Neuronal stem cell (in vitro differentiated cells): ENCODE measurements around the gene ATP2A3.

Experiments used
- DNase-seq: peaks from one replicate; pipeline ENCODE4 v3.0.0-alpha.2; 2013; ENCODE audit warnings: low spot score
- H2AFZ ChIP-seq: one replicate; pipeline ENCODE4 v1.6.1; 2013; ENCODE audit warnings: mild to moderate bottlenecking, low read length, inconsistent platforms
- H2AK5ac ChIP-seq: 2 replicates; pipeline ENCODE4 v1.6.1; 2013; ENCODE audit warnings: low read depth, mild to moderate bottlenecking, inconsistent platforms, low read length, moderate library complexity, mixed read lengths
- H2BK120ac ChIP-seq: 2 replicates; pipeline ENCODE4 v1.6.1; 2013; ENCODE audit warnings: low read depth, mild to moderate bottlenecking, inconsistent platforms, low read length, moderate library complexity, mixed read lengths
- H2BK12ac ChIP-seq: one replicate; pipeline ENCODE4 v1.6.1; 2013; ENCODE audit warnings: low read length, inconsistent platforms
- H2BK15ac ChIP-seq: 2 replicates; pipeline ENCODE4 v1.6.1; 2013; ENCODE audit warnings: mild to moderate bottlenecking, low read length, inconsistent platforms, mixed read lengths
- H2BK5ac ChIP-seq: one replicate; pipeline ENCODE4 v1.6.1; 2013; ENCODE audit warnings: inconsistent platforms, mild to moderate bottlenecking, low read length, moderate library complexity
- H3K14ac ChIP-seq: one replicate; pipeline ENCODE4 v1.6.1; 2013; ENCODE audit warnings: low read length, inconsistent platforms
- H3K18ac ChIP-seq: 2 replicates; pipeline ENCODE4 v1.6.1; 2013; ENCODE audit warnings: low read length, inconsistent platforms
- H3K23ac ChIP-seq: 2 replicates; pipeline ENCODE4 v1.6.1; 2013; ENCODE audit warnings: low read depth, mild to moderate bottlenecking, mixed read lengths, low read length, inconsistent platforms; ENCODE audit not compliant: poor library complexity
- H3K27ac ChIP-seq: replicated peaks from 3 replicates; pipeline ENCODE4 v1.5.1; 2013; ENCODE audit warnings: low read length, inconsistent platforms
- H3K27me3 ChIP-seq, 3 experiments: 2 replicates each; pipeline ENCODE4 v1.6.1; 2013; ENCODE audit warnings: low read length in 3 of 3, mild to moderate bottlenecking in 2 of 3, inconsistent platforms in 1 of 3, low read depth in 1 of 3, mixed read lengths in 1 of 3, moderate library complexity in 1 of 3; ENCODE audit not compliant: control insufficient read depth in 3 of 3, insufficient read depth in 3 of 3
- H3K36me3 ChIP-seq, 2 donors: replicated peaks in 1 of 2; 2 replicates each; pipeline ENCODE4 v1.6.1; 2013; ENCODE audit warnings: low read length in 2 of 2; ENCODE audit not compliant: control insufficient read depth in 2 of 2, insufficient read depth in 2 of 2
- H3K4ac ChIP-seq: 2 replicates; pipeline ENCODE4 v1.6.1; 2013; ENCODE audit warnings: inconsistent platforms, mild to moderate bottlenecking, low read length, moderate library complexity
- H3K4me1 ChIP-seq, 2 donors: 1 replicate in 1 of 2; 2 replicates in 1 of 2; pipeline ENCODE4 v1.6.1; 2013; ENCODE audit warnings: low read length in 2 of 2, low read depth in 1 of 2; ENCODE audit not compliant: control insufficient read depth in 2 of 2, insufficient read depth in 1 of 2
- H3K4me2 ChIP-seq: one replicate; pipeline ENCODE4 v1.6.1; 2013; ENCODE audit warnings: mild to moderate bottlenecking, low read length, inconsistent platforms; ENCODE audit not compliant: insufficient read depth, poor library complexity, severe bottlenecking
- H3K4me3 ChIP-seq, 2 donors: 2 replicates each; pipeline ENCODE4 v1.5.1; 2013; ENCODE audit warnings: low read length in 2 of 2, mild to moderate bottlenecking in 2 of 2, inconsistent platforms in 1 of 2, moderate library complexity in 1 of 2
- H3K79me1 ChIP-seq: one replicate; pipeline ENCODE4 v1.6.1; 2013; ENCODE audit warnings: low read depth, mild to moderate bottlenecking, inconsistent platforms, low read length, moderate library complexity
- H3K9ac ChIP-seq: one replicate; pipeline ENCODE4 v1.6.1; 2013; ENCODE audit warnings: mild to moderate bottlenecking, low read depth, low read length, inconsistent platforms; ENCODE audit not compliant: poor library complexity
- H3K9me3 ChIP-seq, 2 donors: replicated peaks in 1 of 2; 2 replicates each; pipeline versions ENCODE3 to v1.6.1; 2013; ENCODE audit warnings: low read length in 2 of 2, mild to moderate bottlenecking in 2 of 2, inconsistent platforms in 1 of 2, low read depth in 1 of 2, mixed read lengths in 1 of 2, moderate library complexity in 1 of 2; ENCODE audit not compliant: control insufficient read depth in 2 of 2, insufficient read depth in 1 of 2
- H4K8ac ChIP-seq: one replicate; pipeline ENCODE4 v1.6.1; 2013; ENCODE audit warnings: low read depth, mild to moderate bottlenecking, inconsistent platforms, low read length, moderate library complexity
- H4K91ac ChIP-seq: one replicate; pipeline ENCODE4 v1.6.1; 2013; ENCODE audit warnings: low read length, low read depth, mild to moderate bottlenecking, inconsistent platforms; ENCODE audit not compliant: poor library complexity
- WGBS, 2 donors: extraction: QIAGEN DNeasy Blood & Tissue Kit; methylation state at CpG; one replicate each; pipeline ENCODE4 v1.1.7; 2013; ENCODE audit warnings: missing lambda C conversion rate in 2 of 2, mixed read lengths in 1 of 2; ENCODE audit not compliant: insufficient read length in 2 of 2, insufficient replicate concordance in 1 of 2; ENCODE audit errors: extremely low coverage in 2 of 2; 5-methylcytosine and 5-hydroxymethylcytosine counted together

ATP2A3 gene

DNA sequence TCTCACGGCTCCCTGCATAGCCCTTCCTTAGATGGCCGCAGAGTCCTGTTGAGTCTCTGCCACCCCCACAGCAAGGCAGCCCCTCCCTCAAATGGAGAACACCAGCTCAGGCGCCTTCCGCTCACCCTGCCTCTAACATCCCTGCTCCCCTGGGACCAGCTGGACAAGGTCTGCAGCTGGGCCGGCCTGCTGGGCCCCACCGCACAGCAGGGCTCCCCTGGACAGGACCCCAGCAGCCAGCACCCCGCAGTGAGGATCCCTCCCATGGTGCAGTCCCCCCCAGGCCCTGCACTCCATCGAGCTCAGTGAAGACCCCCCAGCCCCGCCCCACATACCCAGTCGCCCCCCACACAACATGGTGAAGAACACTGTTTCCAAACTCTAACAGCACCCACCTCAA is 10.2 kb downstream of the ATP2A3 start:
- H2BK15ac ChIP-seq = peak overlapping the region; percentile 87
- no peak overlapping the region for H3K4me3 ChIP-seq
- no peak overlapping the region for H2BK5ac ChIP-seq
- WGBS, 2 donors = no CpG with 5 or more reads among the region's 10 CpGs
- H3K4me2 ChIP-seq = no peak overlapping the region
- H4K91ac ChIP-seq = no peak overlapping the region
- no peak overlapping the region for H4K8ac ChIP-seq
- peak overlapping the region; percentile 31 for H3K23ac ChIP-seq
- no peak overlapping the region for H2AFZ ChIP-seq
- H3K27ac ChIP-seq = no peak overlapping the region
- H2BK120ac ChIP-seq = peak overlapping the region; percentile 5
- peak overlapping the region; percentile 38 for H3K18ac ChIP-seq
- H3K4me1 ChIP-seq = peaks cover 0 to 5% of the 10 kb centered on the region in 2 donors
- no peaks in the 10 kb centered on the region for H3K79me1 ChIP-seq
- no peak overlapping the region for H2BK12ac ChIP-seq
- no peak for DNase-seq
- peak overlapping the region; percentile 90 for H2AK5ac ChIP-seq
- H3K9ac ChIP-seq = peak overlapping the region; percentile 44
- peaks cover 0 to 30% (median 0%) of the 10 kb centered on the region in 3 experiments for H3K27me3 ChIP-seq
- H3K14ac ChIP-seq = no peak overlapping the region
- H3K9me3 ChIP-seq = no peaks in the 10 kb centered on the region
- no peak overlapping the region for H3K4ac ChIP-seq
- H3K36me3 ChIP-seq = no peaks in the 10 kb centered on the region

DNA sequence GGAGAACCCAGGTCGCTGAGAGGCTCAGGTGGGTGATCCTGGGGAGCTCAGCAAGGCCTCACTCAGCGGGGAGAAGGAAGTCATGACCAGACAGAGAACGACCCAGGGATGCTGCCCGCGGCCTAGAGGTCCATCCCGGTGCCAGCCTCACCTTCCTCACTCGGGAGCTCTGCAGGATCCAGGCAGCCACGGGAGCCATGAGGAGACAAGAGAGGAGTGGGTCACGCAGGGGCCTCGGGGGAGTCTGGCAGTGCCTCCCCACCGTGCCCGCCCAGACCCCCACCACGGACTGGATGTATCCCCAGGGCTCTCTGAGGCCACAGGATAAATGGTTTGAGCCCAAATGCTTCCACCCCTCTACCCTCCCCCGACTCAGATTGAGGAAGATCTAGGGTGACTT is 10.7 kb downstream of the ATP2A3 start:
- Histone ChIP-seq H2BK12ac (peak overlapping the region; percentile 41), H3K4me1 (peaks cover 0 to 5% of the 10 kb centered on the region in 2 donors), H3K14ac (no peak overlapping the region), H3K4ac (no peak overlapping the region), H3K4me3 (no peak overlapping the region), H3K36me3 (no peaks in the 10 kb centered on the region), H4K8ac (peak overlapping the region; percentile 82), H3K23ac (no peak overlapping the region), H3K9me3 (no peaks in the 10 kb centered on the region), H2BK5ac (no peak overlapping the region), H3K27ac (no peak overlapping the region), H3K27me3 (peaks cover 0 to 30% (median 0%) of the 10 kb centered on the region in 3 experiments), H3K9ac (no peak overlapping the region), H2BK15ac (peak overlapping the region; percentile 87), H3K79me1 (no peaks in the 10 kb centered on the region), H4K91ac (no peak overlapping the region), H3K4me2 (no peak overlapping the region), H2BK120ac (peak overlapping the region; percentile 5), H2AK5ac (peak overlapping the region; percentile 95), H3K18ac (peak overlapping the region; percentile 48), H2AFZ (no peak overlapping the region)
- DNase-seq = no peak
- WGBS, 2 donors = no CpG with 5 or more reads among the region's 14 CpGs

DNA sequence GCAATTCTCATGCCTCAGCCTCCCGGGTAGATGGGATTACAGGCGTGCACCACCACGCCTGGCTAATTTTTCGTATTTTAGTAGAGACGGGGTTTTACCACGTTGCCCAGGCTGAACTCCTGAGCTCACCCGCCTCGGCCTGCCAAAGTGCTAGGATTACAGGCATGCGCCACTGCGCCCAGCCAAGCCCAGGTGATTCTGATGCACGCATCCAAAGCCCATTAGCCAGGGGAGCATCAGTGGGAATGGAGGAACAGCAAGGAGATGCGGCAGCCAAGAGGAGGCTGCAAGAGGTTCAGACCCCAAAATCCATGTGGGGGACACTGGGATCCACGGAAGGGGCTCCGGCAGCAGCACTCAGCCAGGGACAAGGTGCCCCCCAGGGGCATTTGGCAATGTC is 12.1 kb downstream of the ATP2A3 start:
- no peak overlapping the region for H3K14ac ChIP-seq
- H3K4me3 ChIP-seq = no peak overlapping the region
- H3K4ac ChIP-seq = no peak overlapping the region
- H3K23ac ChIP-seq = no peak overlapping the region
- no peak overlapping the region for H3K18ac ChIP-seq
- H4K8ac ChIP-seq = no peak overlapping the region
- no peak overlapping the region for H3K9ac ChIP-seq
- peaks cover 0 to 23% (median 0%) of the 10 kb centered on the region in 3 experiments for H3K27me3 ChIP-seq
- no peak overlapping the region for H3K4me2 ChIP-seq
- DNase-seq = no peak
- no peaks in the 10 kb centered on the region for H3K36me3 ChIP-seq
- H2AFZ ChIP-seq = no peak overlapping the region
- H3K79me1 ChIP-seq = no peaks in the 10 kb centered on the region
- no peak overlapping the region for H2BK12ac ChIP-seq
- no peak overlapping the region for H2BK15ac ChIP-seq
- no peak overlapping the region for H2AK5ac ChIP-seq
- H3K27ac ChIP-seq = no peak overlapping the region
- no peak overlapping the region for H2BK5ac ChIP-seq
- H3K9me3 ChIP-seq = no peaks in the 10 kb centered on the region
- H2BK120ac ChIP-seq = no peak overlapping the region
- H4K91ac ChIP-seq = no peak overlapping the region
- peaks cover 0 to 5% of the 10 kb centered on the region in 2 donors for H3K4me1 ChIP-seq
- WGBS, 2 donors = no CpG with 5 or more reads among the region's 14 CpGs

DNA sequence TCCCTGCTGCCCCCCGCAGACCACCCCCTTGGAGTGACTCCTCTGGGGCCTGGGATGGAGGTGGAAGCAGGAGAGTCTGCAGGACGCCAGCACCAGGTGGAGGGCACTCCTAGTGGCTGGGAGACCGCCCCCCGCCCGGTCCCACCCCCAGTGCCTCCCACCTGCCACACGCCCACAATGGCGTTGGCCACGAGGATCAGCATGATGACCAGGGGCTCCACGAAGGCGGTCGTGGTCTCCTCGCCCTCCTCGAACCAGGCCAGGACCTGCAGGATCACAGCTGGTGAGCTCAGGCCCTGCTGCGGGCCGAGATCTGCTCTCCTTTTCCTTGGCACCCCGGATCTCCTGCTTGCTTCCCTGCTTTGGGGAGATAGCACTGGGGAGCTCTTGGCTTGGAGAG is 12.8 kb downstream of the ATP2A3 start:
- H2BK120ac ChIP-seq = no peak overlapping the region
- H3K79me1 ChIP-seq = no peaks in the 10 kb centered on the region
- peaks cover 0 to 5% of the 10 kb centered on the region in 2 donors for H3K4me1 ChIP-seq
- no peak overlapping the region for H2BK5ac ChIP-seq
- no peak overlapping the region for H4K91ac ChIP-seq
- no peak overlapping the region for H3K4me2 ChIP-seq
- no peak overlapping the region for H2BK12ac ChIP-seq
- H2BK15ac ChIP-seq = peak overlapping the region; percentile 71
- no peaks in the 10 kb centered on the region for H3K36me3 ChIP-seq
- H3K4me3 ChIP-seq = no peak overlapping the region
- peaks cover 0 to 21% (median 0%) of the 10 kb centered on the region in 3 experiments for H3K27me3 ChIP-seq
- H3K23ac ChIP-seq = no peak overlapping the region
- no CpG with 5 or more reads among the region's 16 CpGs for WGBS, 2 donors
- H2AK5ac ChIP-seq = peak overlapping the region; percentile 74
- no peak overlapping the region for H3K14ac ChIP-seq
- H2AFZ ChIP-seq = no peak overlapping the region
- no peaks in the 10 kb centered on the region for H3K9me3 ChIP-seq
- peak overlapping the region; percentile 27 for H3K18ac ChIP-seq
- DNase-seq = no peak
- H3K9ac ChIP-seq = no peak overlapping the region
- no peak overlapping the region for H3K27ac ChIP-seq
- H4K8ac ChIP-seq = no peak overlapping the region
- H3K4ac ChIP-seq = no peak overlapping the region
